ENCODE measurements around the gene GALNTL6.

GRCh38 chr4:173061160-173061559, 1248.0 kb downstream of the GALNTL6 start:
- no peak for TF ChIP-seq CTCF (conservative IDR thresholded peaks at IDR 0.05; ENCODE audit: low read depth in 2 of 2)
- no peak for TF ChIP-seq EZH2 (IDR thresholded peaks at IDR 0.05; ENCODE audit: low read depth, unreplicated experiment)
- no peak for TF ChIP-seq EZH2phosphoT487 (IDR thresholded peaks at IDR 0.05; ENCODE audit: unreplicated experiment)
- no peak for TF ChIP-seq POLR2AphosphoS5 (IDR thresholded peaks at IDR 0.05; ENCODE audit: low read depth)
- no peak for TF ChIP-seq CREB1 (CRISPR knock-in tag; IDR thresholded peaks at IDR 0.05; ENCODE audit: low read depth)
- TF ChIP-seq, protein P1, sequence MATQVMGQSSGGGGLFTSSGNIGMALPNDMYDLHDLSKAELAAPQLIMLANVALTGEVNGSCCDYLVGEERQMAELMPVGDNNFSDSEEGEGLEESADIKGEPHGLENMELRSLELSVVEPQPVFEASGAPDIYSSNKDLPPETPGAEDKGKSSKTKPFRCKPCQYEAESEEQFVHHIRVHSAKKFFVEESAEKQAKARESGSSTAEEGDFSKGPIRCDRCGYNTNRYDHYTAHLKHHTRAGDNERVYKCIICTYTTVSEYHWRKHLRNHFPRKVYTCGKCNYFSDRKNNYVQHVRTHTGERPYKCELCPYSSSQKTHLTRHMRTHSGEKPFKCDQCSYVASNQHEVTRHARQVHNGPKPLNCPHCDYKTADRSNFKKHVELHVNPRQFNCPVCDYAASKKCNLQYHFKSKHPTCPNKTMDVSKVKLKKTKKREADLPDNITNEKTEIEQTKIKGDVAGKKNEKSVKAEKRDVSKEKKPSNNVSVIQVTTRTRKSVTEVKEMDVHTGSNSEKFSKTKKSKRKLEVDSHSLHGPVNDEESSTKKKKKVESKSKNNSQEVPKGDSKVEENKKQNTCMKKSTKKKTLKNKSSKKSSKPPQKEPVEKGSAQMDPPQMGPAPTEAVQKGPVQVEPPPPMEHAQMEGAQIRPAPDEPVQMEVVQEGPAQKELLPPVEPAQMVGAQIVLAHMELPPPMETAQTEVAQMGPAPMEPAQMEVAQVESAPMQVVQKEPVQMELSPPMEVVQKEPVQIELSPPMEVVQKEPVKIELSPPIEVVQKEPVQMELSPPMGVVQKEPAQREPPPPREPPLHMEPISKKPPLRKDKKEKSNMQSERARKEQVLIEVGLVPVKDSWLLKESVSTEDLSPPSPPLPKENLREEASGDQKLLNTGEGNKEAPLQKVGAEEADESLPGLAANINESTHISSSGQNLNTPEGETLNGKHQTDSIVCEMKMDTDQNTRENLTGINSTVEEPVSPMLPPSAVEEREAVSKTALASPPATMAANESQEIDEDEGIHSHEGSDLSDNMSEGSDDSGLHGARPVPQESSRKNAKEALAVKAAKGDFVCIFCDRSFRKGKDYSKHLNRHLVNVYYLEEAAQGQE (IDR thresholded peaks at IDR 0.05; ENCODE audit: unreplicated experiment): no peak
- no peak for TF ChIP-seq NANOG (IDR thresholded peaks at IDR 0.05; ENCODE audit: borderline replicate concordance)
- TF ChIP-seq JUNB (IDR thresholded peaks at IDR 0.05; ENCODE audit: unreplicated experiment): no peak
- no peak for TF ChIP-seq ETS1 (IDR thresholded peaks at IDR 0.05)
- no peak for TF ChIP-seq STAT1 (IDR thresholded peaks at IDR 0.05; ENCODE audit: unreplicated experiment)
- no peak for TF ChIP-seq ZNF114 (CRISPR knock-in tag; IDR thresholded peaks at IDR 0.05)
